HEK293 (cell line): ENCODE measurements around the gene VPS13C.

Experiments used
- CTCF ChIA-PET: fragments of 350-600 bp; formaldehyde crosslinking; extraction: SDS; loops from one replicate; lab custom pipeline; 2021; ENCODE audit warnings: antibody characterized with exemption; lab: Yijun Ruan, JAX
- POLR2A ChIA-PET: fragments of 300-600 bp; formaldehyde crosslinking; extraction: SDS; loops from one replicate; lab custom pipeline; 2020; ENCODE audit warnings: antibody characterized with exemption, inconsistent platforms; lab: Yijun Ruan, JAX
- H3K27ac ChIP-seq: fragments of 200-500 bp; sonication (Bioruptor generic); 2 replicates; pipeline ENCODE4 v1.5.1; 2014; ENCODE audit warnings: low read depth, low read length, control low read depth, inconsistent platforms; ENCODE audit errors: extremely low read depth
- H3K36me3 ChIP-seq, 2 experiments: fragments of 200-500 bp in 1 of 2; sonication (Bioruptor generic) in 1 of 2; 1 replicate in 1 of 2; 2 replicates in 1 of 2; pipeline ENCODE4 v1.5.1; 2014 to 2017; ENCODE audit warnings: inconsistent platforms in 2 of 2, low read length in 2 of 2; ENCODE audit not compliant: control insufficient read depth in 2 of 2, insufficient read depth in 1 of 2
- H3K4me1 ChIP-seq: fragments of 200-500 bp; sonication (Bioruptor generic); 2 replicates; pipeline ENCODE4 v1.5.1; 2014; ENCODE audit warnings: mild to moderate bottlenecking, low read length, inconsistent platforms; ENCODE audit not compliant: control insufficient read depth, insufficient read depth
- H3K4me3 ChIP-seq: 2 replicates; pipeline ENCODE4 v1.5.1; 2011; ENCODE audit warnings: low read depth, mild to moderate bottlenecking, control low read depth, low read length, moderate library complexity
- H3K9me3 ChIP-seq: fragments of 200-500 bp; sonication (Bioruptor generic); 2 replicates; pipeline ENCODE4 v1.5.1; 2014; ENCODE audit warnings: low read depth, low read length, inconsistent platforms; ENCODE audit not compliant: control insufficient read depth, insufficient read depth
- GFI1B ChIP-seq: fragments of 450-650 bp; formaldehyde crosslinking; IDR thresholded peaks from 2 replicates; pipeline ENCODE4 v1.5.1; 2016; ENCODE audit warnings: missing biosample characterization, missing genetic modification characterization
- GLI2 ChIP-seq: fragments of 450-650 bp; formaldehyde crosslinking; IDR thresholded peaks from 2 replicates; pipeline ENCODE4; 2017; ENCODE audit warnings: missing biosample characterization, missing genetic modification characterization, low read depth, borderline replicate concordance
- GLIS2 ChIP-seq: fragments of 450-650 bp; formaldehyde crosslinking; IDR thresholded peaks from 2 replicates; pipeline ENCODE4 v1.5.1; 2016; ENCODE audit warnings: missing biosample characterization, missing genetic modification characterization
- KLF16 ChIP-seq: fragments of 450-650 bp; formaldehyde crosslinking; IDR thresholded peaks from 2 replicates; pipeline ENCODE4 v1.5.1; 2017; ENCODE audit warnings: missing biosample characterization, missing genetic modification characterization
- MEIS1 ChIP-seq: sonication (generic); formaldehyde crosslinking; IDR thresholded peaks from 2 replicates; pipeline ENCODE4 v1.8.1; 2022; ENCODE audit warnings: missing genetic modification reagents, mild to moderate bottlenecking, borderline replicate concordance
- PRDM1 ChIP-seq: fragments of 450-650 bp; formaldehyde crosslinking; IDR thresholded peaks from 2 replicates; pipeline ENCODE4; 2016; ENCODE audit warnings: missing biosample characterization, missing genetic modification characterization
- TCF7L2 ChIP-seq: IDR thresholded peaks from 2 replicates; pipeline ENCODE4 v1.6.1; 2011; ENCODE audit warnings: low read depth, mild to moderate bottlenecking, inconsistent platforms, low read length, moderate library complexity, borderline replicate concordance
- YY2 ChIP-seq: fragments of 450-650 bp; formaldehyde crosslinking; IDR thresholded peaks from 2 replicates; pipeline ENCODE4 v1.5.1; 2016; ENCODE audit warnings: missing biosample characterization, missing genetic modification characterization
- ZBTB1 ChIP-seq: fragments of 450-650 bp; formaldehyde crosslinking; IDR thresholded peaks from 2 replicates; pipeline ENCODE4 v1.5.1; 2016; ENCODE audit warnings: missing biosample characterization, missing genetic modification characterization
- ZFP41 ChIP-seq: fragments of 450-650 bp; formaldehyde crosslinking; IDR thresholded peaks from 2 replicates; pipeline ENCODE4 v1.5.1; 2016; ENCODE audit warnings: missing biosample characterization, missing genetic modification characterization, borderline replicate concordance
- ZNF223 ChIP-seq: fragments of 450-650 bp; formaldehyde crosslinking; IDR thresholded peaks from 2 replicates; pipeline ENCODE4 v1.5.1; 2016; ENCODE audit warnings: missing biosample characterization, missing genetic modification characterization
- ZNF239 ChIP-seq: fragments of 450-650 bp; formaldehyde crosslinking; IDR thresholded peaks from 2 replicates; pipeline ENCODE4 v1.5.1; 2016; ENCODE audit warnings: missing biosample characterization, missing genetic modification characterization
- ZNF311 ChIP-seq: fragments of 450-650 bp; formaldehyde crosslinking; IDR thresholded peaks from 2 replicates; pipeline ENCODE4 v1.5.1; 2017; ENCODE audit warnings: missing biosample characterization, missing genetic modification characterization, borderline replicate concordance
- ZNF335 ChIP-seq: fragments of 450-650 bp; formaldehyde crosslinking; conservative IDR thresholded peaks from 2 replicates; pipeline ENCODE4 v1.5.1; 2016; ENCODE audit warnings: missing biosample characterization, missing genetic modification characterization
- ZNF366 ChIP-seq: fragments of 450-650 bp; formaldehyde crosslinking; conservative IDR thresholded peaks from 2 replicates; pipeline ENCODE4 v1.5.1; 2016; ENCODE audit warnings: missing biosample characterization, missing genetic modification characterization
- ZNF529 ChIP-seq: fragments of 450-650 bp; formaldehyde crosslinking; IDR thresholded peaks from 2 replicates; pipeline ENCODE4 v1.5.1; 2017; ENCODE audit warnings: missing genetic modification characterization, missing biosample characterization; ENCODE audit not compliant: insufficient replicate concordance
- ZNF623 ChIP-seq: fragments of 450-650 bp; formaldehyde crosslinking; IDR thresholded peaks from 2 replicates; pipeline ENCODE4 v1.5.1; 2016; ENCODE audit warnings: missing biosample characterization, missing genetic modification characterization
- ZNF624 ChIP-seq: fragments of 450-650 bp; formaldehyde crosslinking; IDR thresholded peaks from 2 replicates; pipeline ENCODE4 v1.5.1; 2017; ENCODE audit warnings: missing biosample characterization, missing genetic modification characterization
- ZNF768 ChIP-seq: fragments of 450-650 bp; formaldehyde crosslinking; IDR thresholded peaks from 2 replicates; pipeline ENCODE4 v1.5.1; 2018; ENCODE audit warnings: missing biosample characterization, mild to moderate bottlenecking, missing genetic modification characterization
- ZNF791 ChIP-seq: fragments of 450-650 bp; formaldehyde crosslinking; IDR thresholded peaks from 2 replicates; pipeline ENCODE4 v1.5.1; 2016; ENCODE audit warnings: missing biosample characterization, missing genetic modification characterization
- TF ChIP-seq, protein P1 (sequence below): fragments of 450-650 bp; formaldehyde crosslinking; IDR thresholded peaks from 2 replicates; pipeline ENCODE4 v1.5.1; 2017; ENCODE audit warnings: missing biosample characterization, missing genetic modification characterization
- TF ChIP-seq, protein P2 (sequence below): fragments of 450-650 bp; formaldehyde crosslinking; IDR thresholded peaks from 2 replicates; pipeline ENCODE4 v1.5.1; 2016; ENCODE audit warnings: missing biosample characterization, missing genetic modification characterization, low read depth
- TF ChIP-seq, protein P3 (sequence below): fragments of 450-650 bp; formaldehyde crosslinking; IDR thresholded peaks from 2 replicates; pipeline ENCODE4 v1.5.1; 2016; ENCODE audit warnings: missing biosample characterization, missing genetic modification characterization

Gene VPS13C

GRCh38 chr15:61916104-61916503, 144.1 kb downstream of the VPS13C start:
- peaks cover 6 to 33% of the 10 kb centered on the region in 2 experiments for H3K36me3 ChIP-seq
- TF ChIP-seq, protein P1, sequence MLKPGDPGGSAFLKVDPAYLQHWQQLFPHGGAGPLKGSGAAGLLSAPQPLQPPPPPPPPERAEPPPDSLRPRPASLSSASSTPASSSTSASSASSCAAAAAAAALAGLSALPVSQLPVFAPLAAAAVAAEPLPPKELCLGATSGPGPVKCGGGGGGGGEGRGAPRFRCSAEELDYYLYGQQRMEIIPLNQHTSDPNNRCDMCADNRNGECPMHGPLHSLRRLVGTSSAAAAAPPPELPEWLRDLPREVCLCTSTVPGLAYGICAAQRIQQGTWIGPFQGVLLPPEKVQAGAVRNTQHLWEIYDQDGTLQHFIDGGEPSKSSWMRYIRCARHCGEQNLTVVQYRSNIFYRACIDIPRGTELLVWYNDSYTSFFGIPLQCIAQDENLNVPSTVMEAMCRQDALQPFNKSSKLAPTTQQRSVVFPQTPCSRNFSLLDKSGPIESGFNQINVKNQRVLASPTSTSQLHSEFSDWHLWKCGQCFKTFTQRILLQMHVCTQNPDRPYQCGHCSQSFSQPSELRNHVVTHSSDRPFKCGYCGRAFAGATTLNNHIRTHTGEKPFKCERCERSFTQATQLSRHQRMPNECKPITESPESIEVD (tag by site-specific recombination) = peak; percentile 50; the same call in 1 of the 2 replicates
- TF ChIP-seq ZBTB1 (tag by site-specific recombination) (no peak), ZFP41 (no peak)

DNA sequence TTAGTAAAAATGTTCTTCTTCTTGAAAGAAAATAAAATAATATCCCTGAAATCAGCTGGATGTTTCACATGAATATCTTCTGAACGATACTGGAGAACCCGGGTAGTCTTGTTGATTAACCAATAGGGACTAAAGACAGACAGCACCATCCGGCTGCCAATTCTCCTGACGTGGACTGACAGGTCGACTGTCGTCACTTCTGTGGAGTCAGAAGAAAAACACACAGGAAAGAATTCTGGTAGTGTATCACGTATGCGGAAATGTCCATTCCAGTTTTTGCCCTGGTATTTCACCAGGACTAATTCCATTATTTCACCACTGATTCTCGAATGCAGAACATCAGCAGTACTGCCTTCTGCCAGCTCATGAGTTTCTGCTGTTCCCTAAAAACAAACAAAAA, 144.6 kb downstream of the VPS13C start:
- CTCF ChIA-PET = interaction anchor here (0.6 kb wide), 1 partner anchor 145 kb away, joined by 3 read pairs; no protein-coding TSS in a partner anchor
- no peak overlapping the region for H3K27ac ChIP-seq
- H3K4me1 ChIP-seq = no peaks in the 10 kb centered on the region
- POLR2A ChIA-PET = no interaction called here
- peaks cover 4 to 29% of the 10 kb centered on the region in 2 experiments for H3K36me3 ChIP-seq
- TF ChIP-seq ZNF239 (no peak), GFI1B (tag by site-specific recombination) (no peak)
- H3K4me3 ChIP-seq = no peak overlapping the region
- no peaks in the 10 kb centered on the region for H3K9me3 ChIP-seq

More at GRCh38 chr15:61916104-61916503, 144.1 kb downstream of the VPS13C start:
- no peaks in the 10 kb centered on the region for H3K9me3 ChIP-seq
- no peak overlapping the region for H3K27ac ChIP-seq
- ChIA-PET POLR2A (no interaction called here), CTCF (no interaction called here)
- no peaks in the 10 kb centered on the region for H3K4me1 ChIP-seq
- no peak overlapping the region for H3K4me3 ChIP-seq

GRCh38 chr15:61910839-61911369, 149.3 kb downstream of the VPS13C start:
- TF ChIP-seq GLI2 (tag by site-specific recombination) (no peak), YY2 (tag by site-specific recombination) (no peak), ZNF768 (no peak)
- no peaks in the 10 kb centered on the region for H3K9me3 ChIP-seq
- no peak overlapping the region for H3K4me3 ChIP-seq
- no peaks in the 10 kb centered on the region for H3K4me1 ChIP-seq
- ChIA-PET CTCF (no interaction called here), POLR2A (no interaction called here)
- no peak overlapping the region for H3K27ac ChIP-seq
- peaks cover 3 to 32% of the 10 kb centered on the region in 2 experiments for H3K36me3 ChIP-seq

DNA sequence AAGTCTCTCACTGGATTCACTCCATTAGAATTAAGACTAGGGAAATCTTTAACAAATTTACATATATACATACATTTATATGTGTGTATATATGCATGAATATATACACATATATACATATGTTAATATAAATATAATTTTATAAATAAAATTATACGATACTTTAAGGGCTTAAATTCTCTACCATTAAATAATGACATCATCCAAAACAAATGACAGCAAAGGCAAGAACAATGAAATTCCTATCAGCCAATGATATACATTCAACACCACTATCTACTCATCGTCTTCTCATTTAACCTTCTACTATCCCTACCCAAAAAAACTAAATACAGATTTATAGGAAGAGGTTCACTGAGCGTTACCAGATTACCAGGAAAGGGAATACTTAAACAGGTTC, 152.0 kb downstream of the VPS13C start:
- POLR2A ChIA-PET = no interaction called here
- TF ChIP-seq ZNF791 (tag by site-specific recombination) = no peak
- TF ChIP-seq, protein P2, sequence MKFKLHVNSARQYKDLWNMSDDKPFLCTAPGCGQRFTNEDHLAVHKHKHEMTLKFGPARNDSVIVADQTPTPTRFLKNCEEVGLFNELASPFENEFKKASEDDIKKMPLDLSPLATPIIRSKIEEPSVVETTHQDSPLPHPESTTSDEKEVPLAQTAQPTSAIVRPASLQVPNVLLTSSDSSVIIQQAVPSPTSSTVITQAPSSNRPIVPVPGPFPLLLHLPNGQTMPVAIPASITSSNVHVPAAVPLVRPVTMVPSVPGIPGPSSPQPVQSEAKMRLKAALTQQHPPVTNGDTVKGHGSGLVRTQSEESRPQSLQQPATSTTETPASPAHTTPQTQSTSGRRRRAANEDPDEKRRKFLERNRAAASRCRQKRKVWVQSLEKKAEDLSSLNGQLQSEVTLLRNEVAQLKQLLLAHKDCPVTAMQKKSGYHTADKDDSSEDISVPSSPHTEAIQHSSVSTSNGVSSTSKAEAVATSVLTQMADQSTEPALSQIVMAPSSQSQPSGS (tag by site-specific recombination) = peak; percentile 59
- no peak overlapping the region for H3K27ac ChIP-seq

GRCh38 chr15:61907753-61908086, 152.5 kb downstream of the VPS13C start:
- no peak overlapping the region for H3K4me3 ChIP-seq
- POLR2A ChIA-PET = no interaction called here
- CTCF ChIA-PET = no interaction called here
- no peaks in the 10 kb centered on the region for H3K4me1 ChIP-seq
- H3K9me3 ChIP-seq = no peaks in the 10 kb centered on the region
- H3K36me3 ChIP-seq = peaks cover 0 to 22% of the 10 kb centered on the region in 2 experiments; a peak in 2 of 3 replicates
- no peak overlapping the region for H3K27ac ChIP-seq
- TF ChIP-seq GFI1B (tag by site-specific recombination) (no peak), ZNF335 (no peak), KLF16 (tag by site-specific recombination) (no peak), TCF7L2 (no peak), ZNF223 (no peak), MEIS1 (CRISPR knock-in tag) (no peak), ZNF311 (no peak), ZNF623 (no peak), ZNF529 (tag by site-specific recombination) (no peak), GLIS2 (tag by site-specific recombination) (no peak), ZNF366 (tag by site-specific recombination) (no peak), ZNF624 (no peak), PRDM1 (tag by site-specific recombination) (no peak)
- TF ChIP-seq, protein P3, sequence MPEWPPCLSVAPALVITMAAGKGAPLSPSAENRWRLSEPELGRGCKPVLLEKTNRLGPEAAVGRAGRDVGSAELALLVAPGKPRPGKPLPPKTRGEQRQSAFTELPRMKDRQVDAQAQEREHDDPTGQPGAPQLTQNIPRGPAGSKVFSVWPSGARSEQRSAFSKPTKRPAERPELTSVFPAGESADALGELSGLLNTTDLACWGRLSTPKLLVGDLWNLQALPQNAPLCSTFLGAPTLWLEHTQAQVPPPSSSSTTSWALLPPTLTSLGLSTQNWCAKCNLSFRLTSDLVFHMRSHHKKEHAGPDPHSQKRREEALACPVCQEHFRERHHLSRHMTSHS (tag by site-specific recombination) = no peak

More for the DNA sequence above, 152.0 kb downstream of the VPS13C start:
- CTCF ChIA-PET = no interaction called here
- Histone ChIP-seq H3K9me3 (no peaks in the 10 kb centered on the region), H3K4me1 (no peaks in the 10 kb centered on the region), H3K36me3 (peaks cover 0 to 22% of the 10 kb centered on the region in 2 experiments; a peak in 2 of 3 replicates), H3K4me3 (no peak overlapping the region)
